ENCODE measurements around the gene DXO.

GRCh38 chr6:31935021-31935420 is 36.9 kb downstream of the DXO start:
- TF ChIP-seq, protein P1, sequence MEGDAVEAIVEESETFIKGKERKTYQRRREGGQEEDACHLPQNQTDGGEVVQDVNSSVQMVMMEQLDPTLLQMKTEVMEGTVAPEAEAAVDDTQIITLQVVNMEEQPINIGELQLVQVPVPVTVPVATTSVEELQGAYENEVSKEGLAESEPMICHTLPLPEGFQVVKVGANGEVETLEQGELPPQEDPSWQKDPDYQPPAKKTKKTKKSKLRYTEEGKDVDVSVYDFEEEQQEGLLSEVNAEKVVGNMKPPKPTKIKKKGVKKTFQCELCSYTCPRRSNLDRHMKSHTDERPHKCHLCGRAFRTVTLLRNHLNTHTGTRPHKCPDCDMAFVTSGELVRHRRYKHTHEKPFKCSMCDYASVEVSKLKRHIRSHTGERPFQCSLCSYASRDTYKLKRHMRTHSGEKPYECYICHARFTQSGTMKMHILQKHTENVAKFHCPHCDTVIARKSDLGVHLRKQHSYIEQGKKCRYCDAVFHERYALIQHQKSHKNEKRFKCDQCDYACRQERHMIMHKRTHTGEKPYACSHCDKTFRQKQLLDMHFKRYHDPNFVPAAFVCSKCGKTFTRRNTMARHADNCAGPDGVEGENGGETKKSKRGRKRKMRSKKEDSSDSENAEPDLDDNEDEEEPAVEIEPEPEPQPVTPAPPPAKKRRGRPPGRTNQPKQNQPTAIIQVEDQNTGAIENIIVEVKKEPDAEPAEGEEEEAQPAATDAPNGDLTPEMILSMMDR (IDR thresholded peaks at IDR 0.05; ENCODE audit: borderline replicate concordance, extremely low read depth, low read length, poor library complexity, severe bottlenecking), result no peak
- TF ChIP-seq EZH2 (IDR thresholded peaks at IDR 0.05; ENCODE audit: borderline replicate concordance, low read depth, low read length, severe bottlenecking), result no peak
